Epithelial cell of proximal tubule (primary cell): ENCODE results near the gene RAPGEF1. TPM values are rescaled to one million over a fixed set of nuclear protein-coding genes. Genes with fewer than 3 reads are reported as not detected.

ENCODE experiments used
- DNase-seq: peaks from one replicate; pipeline ENCODE4 v3.0.0-alpha.2; 2011; ENCODE audit warnings: low read depth
- H3K4me3 ChIP-seq: 2 replicates; pipeline ENCODE4 v1.5.1; 2011; ENCODE audit warnings: low read depth, mild to moderate bottlenecking, low read length
- CTCF ChIP-seq: conservative IDR thresholded peaks from 2 replicates; pipeline ENCODE4 v1.5.1; 2012; ENCODE audit warnings: low read depth, mild to moderate bottlenecking, low read length
- total RNA-seq: library from RNA; depleted of rRNA; stranded (reverse); fragments of >200 nt; gene quantifications from 2 replicates; pipeline ENCODE4 v1.2.3, GENCODE V29; 2015

The RAPGEF1 gene
- total RNA-seq, 1 donor from 2014 or later = 34.8 TPM

DNA sequence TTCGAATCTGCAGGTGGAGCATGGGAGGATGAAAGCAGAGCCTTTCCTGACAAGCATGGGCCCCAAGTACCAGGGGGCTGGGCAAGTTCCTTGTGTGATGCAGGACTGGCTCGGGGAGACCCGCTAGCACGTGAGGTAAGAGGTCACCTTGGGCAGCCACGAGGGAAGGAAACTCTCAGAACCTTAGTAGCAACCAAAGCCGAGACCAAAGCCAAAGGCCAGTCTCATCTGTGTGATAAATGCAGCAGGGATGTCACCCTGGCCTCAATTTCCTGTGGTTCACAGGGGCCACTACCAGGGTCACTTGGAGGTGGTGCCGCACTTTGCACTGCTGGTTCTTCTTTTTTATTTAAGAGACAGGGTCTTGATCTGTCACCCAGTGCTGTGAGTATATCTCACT is 155.0 kb downstream of the RAPGEF1 start:
- DNase-seq = no peak
- TF ChIP-seq CTCF = no peak
- no peak overlapping the region for H3K4me3 ChIP-seq

- no peak for DNase-seq
- no peak for TF ChIP-seq CTCF
- H3K4me3 ChIP-seq = no peak overlapping the region
Observed at GRCh38 chr9:131583836-131584555, 155.9 kb downstream of the RAPGEF1 start.

DNA sequence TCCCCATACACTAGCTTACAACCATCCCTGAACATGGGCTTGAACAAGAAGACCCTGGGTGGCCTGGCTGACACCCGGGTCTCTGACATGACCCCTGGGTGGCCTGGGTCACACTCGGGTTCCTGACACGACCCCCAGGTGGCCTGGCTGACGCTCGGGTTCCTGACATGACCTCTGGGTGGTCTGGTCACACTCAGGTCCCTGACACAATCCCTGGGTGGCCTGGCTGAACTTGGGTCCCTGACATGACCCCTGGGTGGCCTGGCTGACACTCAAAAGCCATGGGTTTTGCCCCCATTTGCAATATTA is 156.6 kb downstream of the RAPGEF1 start:
- H3K4me3 ChIP-seq = no peak overlapping the region
- TF ChIP-seq CTCF = no peak
- no peak for DNase-seq

- no peak for TF ChIP-seq CTCF
- no peak overlapping the region for H3K4me3 ChIP-seq
- no peak for DNase-seq
Observed at GRCh38 chr9:131582466-131583336, 157.2 kb downstream of the RAPGEF1 start.

- H3K4me3 ChIP-seq = no peak overlapping the region
- DNase-seq = no peak
- TF ChIP-seq CTCF = no peak
Observed at GRCh38 chr9:131582056-131582455, 157.8 kb downstream of the RAPGEF1 start.

DNA sequence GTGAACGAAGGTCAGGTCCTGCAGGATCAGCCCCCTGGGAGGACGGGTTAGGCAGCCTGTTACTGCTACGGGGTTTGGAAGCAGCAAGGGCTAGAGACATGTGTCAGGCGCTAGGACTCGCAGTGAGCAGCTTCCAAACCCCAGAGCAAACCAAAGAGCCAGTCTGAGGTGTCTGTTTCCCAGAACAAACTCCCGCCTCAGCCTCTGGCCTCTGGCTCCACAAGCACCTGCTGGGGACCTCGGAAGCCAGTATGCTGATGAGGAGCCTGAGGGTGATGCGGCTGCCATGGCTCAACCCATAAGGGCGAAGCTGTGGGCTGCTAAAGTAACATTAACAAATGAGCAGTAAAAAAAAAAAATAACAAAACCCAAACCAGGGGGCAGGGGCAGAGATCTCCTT is 159.5 kb downstream of the RAPGEF1 start:
- H3K4me3 ChIP-seq = no peak overlapping the region
- TF ChIP-seq CTCF = no peak
- no peak for DNase-seq
